ENCODE data around the gene UBE3C. TPM values are rescaled to one million over a fixed set of nuclear protein-coding genes. Genes with fewer than 3 reads are reported as not detected.
A peak's percentile ranks its signal among the peaks of the same experiment; 100 is the strongest.

Gene UBE3C
- total RNA-seq, 1 donor from 2014 or later: 95.4 TPM

DNA sequence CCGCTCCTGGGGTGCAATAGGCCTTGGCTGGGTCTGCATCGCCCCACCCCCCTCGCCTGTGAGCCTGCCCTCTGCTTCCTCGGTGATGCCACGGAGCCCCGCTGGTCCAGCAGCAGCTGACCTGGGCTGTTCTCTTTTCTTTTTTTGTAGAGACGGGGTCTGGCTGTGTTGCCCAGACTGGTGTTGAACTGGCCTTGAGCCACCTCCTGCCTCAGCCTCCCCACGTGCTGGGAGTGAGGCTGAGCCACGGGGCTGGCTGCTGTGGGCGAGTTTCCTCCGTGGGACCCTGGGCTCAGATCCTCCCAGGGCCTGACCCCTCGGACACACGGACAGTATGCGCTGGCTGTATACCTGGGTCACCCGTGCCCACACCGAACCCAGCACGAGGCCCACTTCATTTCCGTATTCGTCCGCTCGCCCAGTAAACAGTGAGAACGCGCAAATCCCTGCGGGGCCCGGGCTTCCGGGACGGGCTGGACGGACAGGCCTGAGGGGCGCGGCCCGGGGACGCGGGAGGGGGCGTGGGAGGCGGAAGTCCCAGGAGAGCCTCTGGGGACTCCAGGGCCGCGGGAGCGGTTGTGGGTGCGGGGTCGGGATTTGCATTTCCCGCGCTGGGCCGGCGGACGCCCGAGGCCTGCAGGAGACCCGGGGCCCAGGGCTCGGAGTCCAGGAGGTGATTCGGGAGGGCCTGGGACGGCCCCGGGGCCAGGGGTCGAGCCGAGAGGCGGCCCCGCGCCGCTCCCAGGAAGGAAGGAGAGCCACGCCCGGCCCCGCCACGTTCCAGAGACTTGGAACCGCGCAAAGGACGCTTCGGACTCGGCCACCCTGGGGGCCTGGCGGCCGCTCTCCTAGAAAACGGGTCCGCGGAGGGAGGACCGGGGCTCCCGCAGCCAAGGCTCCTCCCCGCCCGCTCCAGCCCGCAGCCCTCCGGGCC, 140.3 kb downstream of the UBE3C start:
- Mint-ChIP-seq H3K4me3 (no peak overlapping the region), H3K27me3 (peaks cover 2% of the 10 kb centered on the region), H3K36me3 (ENCODE audit: low read depth) (no peaks in the 10 kb centered on the region), H3K27ac (no peak overlapping the region), H3K9me3 (no peaks in the 10 kb centered on the region), H3K4me1 (peaks cover 13% of the 10 kb centered on the region)
- intact Hi-C loops (cut with micrococcal nuclease): loop anchor here (1.0 kb wide), 1 partner anchor 61 kb away; no protein-coding TSS in a partner anchor
- peak; percentile 78 for DNase-seq

DNA sequence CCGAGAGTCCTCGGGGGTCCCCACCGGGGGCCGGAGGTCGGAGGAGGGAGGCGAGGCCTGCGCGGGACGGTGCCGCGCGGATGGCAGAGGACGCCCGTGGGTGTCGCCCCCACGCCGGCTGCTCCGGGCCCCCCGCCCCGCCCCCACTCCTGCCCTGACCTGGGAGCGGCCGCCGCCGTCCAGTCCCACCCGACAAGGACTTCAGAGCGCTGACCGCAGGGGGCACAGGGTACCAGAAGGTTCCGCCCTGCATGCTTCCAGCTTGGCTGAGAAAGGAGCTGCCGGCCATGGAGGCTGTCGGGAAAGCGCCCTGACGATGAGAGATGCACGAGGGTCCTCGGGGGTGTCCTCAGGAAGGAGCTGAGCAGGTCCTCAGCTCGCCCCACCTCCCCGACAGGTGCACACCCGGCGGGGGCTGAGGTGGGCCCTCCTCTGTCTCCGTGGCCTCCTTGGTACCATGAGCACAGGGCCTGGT, 141.1 kb downstream of the UBE3C start:
- peaks cover 13% of the 10 kb centered on the region for H3K4me1 Mint-ChIP-seq
- H3K4me3 Mint-ChIP-seq: no peak overlapping the region
- no peaks in the 10 kb centered on the region for H3K9me3 Mint-ChIP-seq
- peaks cover 2% of the 10 kb centered on the region for H3K27me3 Mint-ChIP-seq
- DNase-seq: no peak
- intact Hi-C loops (cut with micrococcal nuclease): loop anchor here (1.0 kb wide), 1 partner anchor 61 kb away; no protein-coding TSS in a partner anchor
- H3K36me3 Mint-ChIP-seq (ENCODE audit: low read depth): no peaks in the 10 kb centered on the region
- peak overlapping the region; percentile 20 for H3K27ac Mint-ChIP-seq

DNA sequence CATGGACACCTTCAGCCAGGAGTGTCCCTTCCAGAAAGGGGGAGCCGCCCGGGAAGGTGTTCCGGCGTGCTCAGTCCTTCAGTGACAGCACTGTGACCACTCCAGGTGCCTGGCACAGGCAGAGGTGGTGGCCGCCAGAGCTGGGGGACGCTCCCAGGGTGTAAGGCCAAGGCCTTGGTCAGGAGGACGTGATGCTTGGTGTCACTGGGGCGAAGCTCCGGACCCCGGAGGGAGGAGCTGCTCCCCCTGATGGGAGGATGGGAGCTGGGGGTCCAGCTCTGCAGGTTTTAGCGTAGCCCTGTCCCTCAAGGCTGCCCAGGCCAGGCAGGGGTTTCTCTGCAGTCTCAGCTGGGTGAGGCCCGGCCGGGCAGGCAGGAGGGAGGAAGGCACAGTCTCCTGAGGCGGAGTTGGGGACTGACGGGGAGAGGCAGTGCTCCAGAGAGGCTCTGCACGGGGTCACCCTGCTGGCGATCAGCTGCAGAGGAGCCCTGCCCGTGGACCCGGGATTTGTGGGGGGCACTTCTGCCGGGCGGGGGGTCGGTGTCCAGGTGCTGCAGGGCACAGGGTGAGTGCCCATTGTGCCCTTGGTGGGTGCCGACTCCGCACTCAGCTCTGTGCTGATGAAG, 141.6 kb downstream of the UBE3C start:
- intact Hi-C loops (cut with micrococcal nuclease): no loop called here
- Mint-ChIP-seq H3K27ac (peak overlapping the region; percentile 20), H3K4me1 (peaks cover 13% of the 10 kb centered on the region), H3K4me3 (no peak overlapping the region), H3K36me3 (ENCODE audit: low read depth) (no peaks in the 10 kb centered on the region), H3K9me3 (no peaks in the 10 kb centered on the region), H3K27me3 (peaks cover 2% of the 10 kb centered on the region)
- DNase-seq: no peak

- DNase-seq: no peak
- no peak overlapping the region for H3K27ac Mint-ChIP-seq
- H3K27me3 Mint-ChIP-seq: peaks cover 2% of the 10 kb centered on the region
- no peaks in the 10 kb centered on the region for H3K36me3 Mint-ChIP-seq (ENCODE audit: low read depth)
- H3K4me1 Mint-ChIP-seq: peaks cover 11% of the 10 kb centered on the region
- no peak overlapping the region for H3K4me3 Mint-ChIP-seq
- intact Hi-C loops (cut with micrococcal nuclease): no loop called here
- H3K9me3 Mint-ChIP-seq: no peaks in the 10 kb centered on the region
Observed at GRCh38 chr7:157281221-157281998, 142.7 kb downstream of the UBE3C start.

DNA sequence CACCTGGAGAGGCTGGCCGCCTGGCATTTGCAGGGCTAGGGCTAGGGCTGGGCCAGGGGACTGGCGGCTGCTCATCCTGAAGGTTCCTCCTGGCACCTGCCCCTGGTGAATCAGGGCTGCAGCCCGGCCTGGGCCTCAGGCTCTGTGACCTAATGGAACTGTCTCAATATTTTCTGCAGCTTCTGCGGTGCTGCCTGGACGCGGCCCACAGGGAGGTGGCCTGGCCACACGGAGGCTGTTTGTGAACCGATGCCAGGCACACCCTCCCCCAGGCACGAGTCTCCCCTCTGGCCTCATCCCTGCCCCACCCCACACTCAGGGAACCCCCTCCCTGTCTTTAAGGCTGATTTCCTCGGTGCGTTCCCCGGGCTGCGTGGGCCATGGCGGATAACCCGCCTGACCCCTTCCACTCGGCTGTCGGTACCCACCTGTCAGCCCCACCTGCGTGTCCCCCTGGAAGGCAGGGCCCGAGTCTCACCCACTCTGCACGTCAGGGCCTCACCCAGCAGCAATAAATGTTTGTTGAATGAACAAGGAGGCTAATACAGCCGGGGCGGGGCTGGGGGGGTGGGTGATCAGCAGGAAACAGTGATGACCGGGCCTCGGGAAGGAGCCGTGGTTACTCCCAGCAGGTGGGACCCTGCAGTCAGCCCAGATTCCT, 143.5 kb downstream of the UBE3C start:
- H3K4me3 Mint-ChIP-seq: no peak overlapping the region
- no peak for DNase-seq
- H3K4me1 Mint-ChIP-seq: peaks cover 5% of the 10 kb centered on the region
- H3K36me3 Mint-ChIP-seq (ENCODE audit: low read depth): no peaks in the 10 kb centered on the region
- H3K27me3 Mint-ChIP-seq: peaks cover 2% of the 10 kb centered on the region
- no peaks in the 10 kb centered on the region for H3K9me3 Mint-ChIP-seq
- no peak overlapping the region for H3K27ac Mint-ChIP-seq
- intact Hi-C loops (cut with micrococcal nuclease): no loop called here

DNA sequence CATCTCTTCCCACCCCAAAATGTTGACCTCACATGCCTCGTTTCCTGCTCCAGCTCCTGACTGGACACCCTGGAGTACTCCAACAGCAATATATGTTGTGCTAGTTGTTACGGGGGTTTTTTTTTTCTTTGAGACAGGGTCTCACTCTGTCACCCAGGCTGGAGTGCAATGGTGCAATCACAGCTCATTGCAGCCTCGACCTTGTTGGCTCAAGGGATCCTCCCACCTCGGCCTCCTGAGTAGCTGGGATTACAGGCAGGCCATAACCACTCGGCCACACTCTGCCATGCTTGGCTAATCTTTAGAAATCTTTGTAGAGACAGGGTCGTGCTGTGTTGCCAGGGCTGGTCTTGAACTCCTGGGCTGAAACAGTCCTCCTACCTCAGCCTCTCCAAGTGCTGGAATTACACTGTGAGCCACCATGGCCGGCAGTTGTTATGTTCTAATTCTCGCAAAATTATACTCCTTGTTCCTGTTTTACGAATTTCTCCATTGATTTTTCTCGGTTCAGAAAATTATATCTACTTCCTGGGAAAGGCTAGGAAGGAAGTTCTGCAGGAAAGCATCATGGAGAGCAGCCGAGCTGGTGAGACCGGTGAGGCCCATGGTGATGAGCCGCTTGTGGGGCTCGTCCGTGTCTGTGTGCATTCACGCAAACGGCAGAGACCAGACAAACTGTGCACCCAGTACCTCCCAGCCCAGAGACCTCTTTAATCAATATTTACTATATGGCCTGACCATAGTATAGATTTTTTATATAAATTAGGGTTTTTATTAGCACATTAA, 145.7 kb downstream of the UBE3C start:
- Mint-ChIP-seq H3K4me1 (no peaks in the 10 kb centered on the region), H3K9me3 (no peaks in the 10 kb centered on the region), H3K27ac (no peak overlapping the region), H3K4me3 (no peak overlapping the region), H3K27me3 (no peaks in the 10 kb centered on the region), H3K36me3 (ENCODE audit: low read depth) (no peaks in the 10 kb centered on the region)
- no peak for DNase-seq
- intact Hi-C loops (cut with micrococcal nuclease): no loop called here

GRCh38 chr7:157291404-157292080, 152.8 kb downstream of the UBE3C start:
- Mint-ChIP-seq H3K27me3 (no peaks in the 10 kb centered on the region), H3K9me3 (no peaks in the 10 kb centered on the region), H3K36me3 (ENCODE audit: low read depth) (no peaks in the 10 kb centered on the region), H3K4me1 (no peaks in the 10 kb centered on the region), H3K27ac (no peak overlapping the region), H3K4me3 (no peak overlapping the region)
- intact Hi-C loops (cut with micrococcal nuclease): no loop called here
- no peak for DNase-seq

DNA sequence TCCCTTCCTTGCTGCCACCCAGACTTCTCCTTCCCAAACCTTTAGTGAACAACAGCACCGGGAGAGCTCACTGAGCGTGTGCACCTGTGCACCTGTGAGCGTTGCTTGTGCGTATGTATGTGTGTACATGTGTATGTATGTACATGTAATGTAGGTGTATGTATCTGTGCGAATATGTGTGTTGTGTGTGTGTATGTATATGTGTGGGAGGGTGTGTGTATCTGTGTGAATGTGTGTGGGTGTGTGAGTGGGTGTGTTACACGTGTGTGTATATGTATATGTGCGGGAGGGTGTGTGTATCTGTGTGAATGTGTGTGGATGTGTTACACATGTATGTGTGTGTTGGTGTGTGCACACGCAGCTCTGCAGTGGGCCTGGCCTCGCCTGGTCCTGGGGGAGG, 153.5 kb downstream of the UBE3C start:
- intact Hi-C loops (cut with micrococcal nuclease): no loop called here
- H3K27ac Mint-ChIP-seq: no peak overlapping the region
- H3K27me3 Mint-ChIP-seq: no peaks in the 10 kb centered on the region
- H3K4me1 Mint-ChIP-seq: no peaks in the 10 kb centered on the region
- no peak overlapping the region for H3K4me3 Mint-ChIP-seq
- no peak for DNase-seq
- no peaks in the 10 kb centered on the region for H3K9me3 Mint-ChIP-seq
- no peaks in the 10 kb centered on the region for H3K36me3 Mint-ChIP-seq (ENCODE audit: low read depth)

- H3K4me1 Mint-ChIP-seq: peaks cover 1% of the 10 kb centered on the region
- no peaks in the 10 kb centered on the region for H3K9me3 Mint-ChIP-seq
- no peak for DNase-seq
- H3K4me3 Mint-ChIP-seq: no peak overlapping the region
- no peaks in the 10 kb centered on the region for H3K27me3 Mint-ChIP-seq
- H3K27ac Mint-ChIP-seq: no peak overlapping the region
- intact Hi-C loops (cut with micrococcal nuclease): no loop called here
- no peaks in the 10 kb centered on the region for H3K36me3 Mint-ChIP-seq (ENCODE audit: low read depth)
Observed at GRCh38 chr7:157292770-157293412, 154.2 kb downstream of the UBE3C start.

GRCh38 chr7:157293413-157293788, 154.7 kb downstream of the UBE3C start:
- no peak overlapping the region for H3K27ac Mint-ChIP-seq
- no peak overlapping the region for H3K4me3 Mint-ChIP-seq
- peaks cover 2% of the 10 kb centered on the region for H3K4me1 Mint-ChIP-seq
- no peaks in the 10 kb centered on the region for H3K9me3 Mint-ChIP-seq
- no peaks in the 10 kb centered on the region for H3K36me3 Mint-ChIP-seq (ENCODE audit: low read depth)
- no peaks in the 10 kb centered on the region for H3K27me3 Mint-ChIP-seq
- no peak for DNase-seq
- intact Hi-C loops (cut with micrococcal nuclease): no loop called here

GRCh38 chr7:157294773-157295172, 156.0 kb downstream of the UBE3C start:
- H3K27ac Mint-ChIP-seq: no peak overlapping the region
- H3K9me3 Mint-ChIP-seq: no peaks in the 10 kb centered on the region
- intact Hi-C loops (cut with micrococcal nuclease): no loop called here
- no peak overlapping the region for H3K4me3 Mint-ChIP-seq
- no peaks in the 10 kb centered on the region for H3K27me3 Mint-ChIP-seq
- H3K36me3 Mint-ChIP-seq (ENCODE audit: low read depth): no peaks in the 10 kb centered on the region
- DNase-seq: no peak
- peaks cover 7% of the 10 kb centered on the region for H3K4me1 Mint-ChIP-seq

- Mint-ChIP-seq H3K9me3 (no peaks in the 10 kb centered on the region), H3K27ac (no peak overlapping the region), H3K27me3 (no peaks in the 10 kb centered on the region), H3K4me1 (peaks cover 7% of the 10 kb centered on the region), H3K36me3 (ENCODE audit: low read depth) (no peaks in the 10 kb centered on the region), H3K4me3 (no peak overlapping the region)
- no peak for DNase-seq
- intact Hi-C loops (cut with micrococcal nuclease): no loop called here
Observed at GRCh38 chr7:157295338-157295737, 156.6 kb downstream of the UBE3C start.

All from activated CD4-positive, alpha-beta T cell treated with anti-CD3 and anti-CD28 coated beads, Interleukin-2, amount 10 ng/mL, durations not matched to agents 24 days and 14 days (primary cell).